Ascending aorta (tissue), 2 donors: Measurements from ENCODE around the gene IL21. TPM values are rescaled to one million over a fixed set of nuclear protein-coding genes. Genes with fewer than 3 reads are reported as not detected.
"Not testable (repeated sequence)": the region's sequence is repeated elsewhere in the genome, so short reads cannot be mapped to it uniquely, and the experiment has no call there.

ENCODE experiments used
- DNase-seq, 2 donors: peaks; one replicate each; pipeline ENCODE4 v3.0.0-alpha.2; 2019; ENCODE audit warnings: low spot score in 2 of 2
- H3K27ac ChIP-seq, 2 donors: fragments of 200-600 bp; sonication (generic); one replicate each; pipeline ENCODE4 v1.5.1; 2016 to 2017; ENCODE audit warnings: mild to moderate bottlenecking in 1 of 2
- H3K27me3 ChIP-seq: fragments of 200-600 bp; sonication (generic); one replicate; pipeline ENCODE4 v1.5.1; 2017
- H3K36me3 ChIP-seq, 2 donors: fragments of 200-600 bp; sonication (generic); one replicate each; pipeline ENCODE4 v1.5.1; 2016
- H3K4me1 ChIP-seq, 2 donors: fragments of 200-600 bp; sonication (generic); one replicate each; pipeline ENCODE4 v1.5.1; 2016 to 2017; ENCODE audit warnings: mild to moderate bottlenecking in 1 of 2
- H3K4me3 ChIP-seq, 2 donors: fragments of 200-600 bp; sonication (generic); one replicate each; pipeline ENCODE4 v1.5.1; 2016 to 2017; ENCODE audit warnings: mild to moderate bottlenecking in 1 of 2
- H3K9me3 ChIP-seq, 2 donors: fragments of 200-600 bp; sonication (generic); one replicate each; pipeline ENCODE4 v1.5.1; 2016
- CTCF ChIP-seq, 3 experiments: fragments of 200-600 bp in 2 of 3; fragments of 450-650 bp in 1 of 3; sonication (generic) in 2 of 3; IDR thresholded peaks; one replicate each; pipeline ENCODE4 v1.5.1; 2016 to 2019; ENCODE audit warnings: antibody characterized with exemption in 3 of 3, mild to moderate bottlenecking in 1 of 3, moderate library complexity in 1 of 3
- intact Hi-C: fragments of 100-400 bp; cut with DNase I; formaldehyde crosslinking; loops from one replicate; pipeline ENCODE4 v1.15.1; 2023
- total RNA-seq: library from RNA; depleted of rRNA; stranded (reverse); fragments of >200 nt; gene quantifications from one replicate; pipeline ENCODE4 v1.1.0, GENCODE V29; 2016

The IL21 gene
- total RNA-seq, 1 donor from 2014 or later, result not detected

GRCh38 chr4:122658377-122658776 lies 37.5 kb upstream of the IL21 start:
- no peaks in the 10 kb centered on the region for H3K27me3 ChIP-seq
- H3K4me3 ChIP-seq, result no peak overlapping the region
- no peak for DNase-seq
- no peak overlapping the region for H3K27ac ChIP-seq
- intact Hi-C loops, result no loop called here
- H3K36me3 ChIP-seq, result no peaks in the 10 kb centered on the region
- H3K9me3 ChIP-seq, result peaks cover 0 to 5% of the 10 kb centered on the region in 2 donors
- TF ChIP-seq CTCF (IDR thresholded peaks at IDR 0.05), result no peak
- H3K4me1 ChIP-seq, result no peaks in the 10 kb centered on the region

- Histone ChIP-seq H3K4me1 (no peaks in the 10 kb centered on the region), H3K9me3 (peaks cover 0 to 5% of the 10 kb centered on the region in 2 donors), H3K36me3 (no peaks in the 10 kb centered on the region), H3K4me3 (no peak overlapping the region), H3K27ac (no peak overlapping the region), H3K27me3 (no peaks in the 10 kb centered on the region)
- TF ChIP-seq CTCF (IDR thresholded peaks at IDR 0.05), result no peak
- DNase-seq, result no peak
- intact Hi-C loops, result no loop called here
These were observed 36.7 kb upstream of the IL21 start for GRCh38 chr4:122657553-122657952.

GRCh38 chr4:122656583-122656982 lies 35.7 kb upstream of the IL21 start:
- intact Hi-C loops, H3K27ac ChIP-seq, H3K36me3 ChIP-seq, H3K9me3 ChIP-seq, H3K4me1 ChIP-seq, DNase-seq, H3K27me3 ChIP-seq, H3K4me3 ChIP-seq: not testable (repeated sequence)

GRCh38 chr4:122652379-122652778 lies 31.5 kb upstream of the IL21 start:
- Histone ChIP-seq H3K27me3 (no peaks in the 10 kb centered on the region), H3K36me3 (no peaks in the 10 kb centered on the region), H3K4me3 (no peak overlapping the region), H3K27ac (no peak overlapping the region), H3K9me3 (peaks cover 0 to 5% of the 10 kb centered on the region in 2 donors), H3K4me1 (no peaks in the 10 kb centered on the region)
- intact Hi-C loops, result no loop called here
- TF ChIP-seq CTCF (IDR thresholded peaks at IDR 0.05), result peak in 2 of 3 experiments; percentile 14 to 44
- peak in 1 of 2 donors; percentile 61 for DNase-seq

GRCh38 chr4:122650148-122650547 lies 29.3 kb upstream of the IL21 start:
- H3K9me3 ChIP-seq, result no peaks in the 10 kb centered on the region
- TF ChIP-seq CTCF (IDR thresholded peaks at IDR 0.05), result no peak
- no peak for DNase-seq
- H3K4me1 ChIP-seq, result no peaks in the 10 kb centered on the region
- H3K27me3 ChIP-seq, result no peaks in the 10 kb centered on the region
- H3K27ac ChIP-seq, result no peak overlapping the region
- H3K36me3 ChIP-seq, result no peaks in the 10 kb centered on the region
- intact Hi-C loops, result no loop called here
- no peak overlapping the region for H3K4me3 ChIP-seq

GRCh38 chr4:122647656-122648055 lies 26.8 kb upstream of the IL21 start:
- no peak overlapping the region for H3K27ac ChIP-seq
- TF ChIP-seq CTCF (IDR thresholded peaks at IDR 0.05), result no peak
- H3K27me3 ChIP-seq, result no peaks in the 10 kb centered on the region
- no peaks in the 10 kb centered on the region for H3K9me3 ChIP-seq
- H3K36me3 ChIP-seq, result no peaks in the 10 kb centered on the region
- no peak overlapping the region for H3K4me3 ChIP-seq
- DNase-seq, result no peak
- H3K4me1 ChIP-seq, result no peaks in the 10 kb centered on the region
- intact Hi-C loops, result no loop called here
